Adipose tissue (tissue), 3 donors: ENCODE measurements around the gene GSX1. TPM values are rescaled to one million over a fixed set of nuclear protein-coding genes. Genes with fewer than 3 reads are reported as not detected.
"Not testable (repeated sequence)": the region's sequence is repeated elsewhere in the genome, so short reads cannot be mapped to it uniquely, and the experiment has no call there.

ENCODE experiments used
- H3K27ac ChIP-seq: one replicate; pipeline ENCODE4 v1.5.1; 2013; ENCODE audit warnings: low read depth, low read length
- WGBS, 3 donors: extraction: QIAGEN DNeasy Blood & Tissue Kit; methylation state at CpG; one replicate each; pipeline ENCODE4 v1.1.7; 2013; 5-methylcytosine and 5-hydroxymethylcytosine counted together
- polyA plus RNA-seq, 3 donors: library from polyadenylated mRNA; stranded (reverse); fragments of 200-250 nt; gene quantifications; one replicate each; pipeline ENCODE4 v1.2.3, GENCODE V29; 2013
- donor health status: healthy with polysubstance abuse.
- donor health status: Bipolar disorder and iron deficiency.
- donor health status: healthy.

The GSX1 gene
- not detected for polyA plus RNA-seq

DNA sequence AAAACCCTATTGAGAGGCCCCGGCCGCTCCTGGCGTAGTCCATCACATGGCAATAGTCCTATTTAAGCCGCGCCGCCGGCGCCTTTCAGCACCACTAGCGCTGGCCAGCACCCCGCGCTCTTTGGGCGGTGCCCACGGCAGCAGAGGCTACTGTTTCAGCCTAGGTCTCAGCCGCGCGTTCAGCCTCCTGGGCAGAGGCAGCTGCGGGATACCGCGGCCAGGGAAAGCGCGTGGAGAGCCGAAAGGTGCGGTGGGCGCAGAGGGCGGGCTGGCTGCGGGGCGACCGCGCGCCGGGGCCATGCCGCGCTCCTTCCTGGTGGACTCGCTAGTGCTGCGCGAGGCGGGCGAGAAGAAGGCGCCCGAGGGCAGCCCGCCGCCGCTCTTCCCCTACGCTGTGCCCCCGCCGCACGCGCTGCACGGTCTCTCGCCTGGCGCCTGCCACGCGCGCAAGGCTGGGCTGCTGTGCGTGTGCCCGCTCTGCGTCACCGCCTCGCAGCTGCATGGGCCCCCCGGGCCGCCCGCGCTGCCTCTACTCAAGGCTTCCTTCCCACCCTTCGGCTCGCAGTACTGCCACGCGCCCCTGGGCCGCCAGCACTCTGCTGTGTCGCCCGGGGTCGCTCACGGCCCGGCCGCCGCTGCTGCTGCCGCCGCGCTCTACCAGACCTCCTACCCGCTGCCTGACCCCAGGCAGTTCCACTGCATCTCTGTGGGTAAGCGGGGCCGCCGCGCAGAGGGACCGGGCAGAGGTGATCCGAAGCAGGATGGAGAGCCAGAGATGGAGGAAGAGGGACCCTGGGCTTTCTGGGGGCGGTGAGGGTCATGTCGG is at the start of gene GSX1:
Gene GSX1 (plus strand): TSS at position 91 of the 826 bp plus-strand sequence. CDS start 208 bp downstream, at position 299.
- WGBS, 3 donors, result 2 to 4% (median 2%) methylated on average over 71 to 87 of the region's 87 CpGs
- H3K27ac ChIP-seq, result no peak within 1 kb of the TSS

DNA sequence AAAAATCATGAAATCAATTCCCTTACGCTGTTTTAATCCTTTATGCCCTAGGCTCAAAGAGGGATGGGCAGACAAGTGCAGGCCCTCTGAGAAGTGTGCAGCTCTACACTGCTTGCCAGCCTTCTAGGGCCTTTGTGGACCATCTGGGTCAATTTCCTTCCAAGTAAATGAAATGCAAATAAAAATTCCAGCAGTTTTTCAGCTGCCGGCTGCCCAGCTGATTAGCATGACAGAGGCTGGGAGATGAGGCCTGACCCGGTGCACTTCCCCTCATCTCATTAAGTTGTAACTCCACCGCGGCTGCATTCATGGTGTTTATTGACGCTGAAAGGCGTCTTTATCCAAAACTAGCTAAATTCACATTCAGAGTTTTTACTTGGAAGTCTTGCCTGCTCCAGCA is 47.5 kb upstream of the GSX1 start:
- no peak overlapping the region for H3K27ac ChIP-seq
- 36 to 43% (median 41%) methylated on average over 7 of the region's 7 CpGs for WGBS, 3 donors

DNA sequence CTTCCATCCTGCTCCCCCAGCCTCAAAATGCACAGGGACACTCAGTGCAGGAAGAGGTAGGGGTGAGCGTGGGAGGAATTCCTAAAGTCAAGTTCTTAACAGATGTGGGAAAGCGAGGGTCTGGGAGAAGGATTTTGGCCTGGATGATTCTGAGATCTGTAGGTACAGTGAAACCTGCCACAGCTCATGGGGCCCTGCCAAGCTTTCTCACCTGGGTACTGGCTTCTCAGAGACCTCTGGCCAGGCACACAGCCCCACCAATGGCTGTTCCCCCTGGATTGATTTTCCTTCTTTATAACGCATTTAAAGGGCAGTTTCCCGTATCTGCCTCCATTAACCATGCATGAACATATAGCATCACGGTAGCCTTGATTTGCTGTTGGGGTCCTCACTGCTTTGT is 47.0 kb upstream of the GSX1 start:
- WGBS, 3 donors, result 74 to 87% (median 79%) methylated on average over 5 of the region's 5 CpGs
- H3K27ac ChIP-seq, result no peak overlapping the region

DNA sequence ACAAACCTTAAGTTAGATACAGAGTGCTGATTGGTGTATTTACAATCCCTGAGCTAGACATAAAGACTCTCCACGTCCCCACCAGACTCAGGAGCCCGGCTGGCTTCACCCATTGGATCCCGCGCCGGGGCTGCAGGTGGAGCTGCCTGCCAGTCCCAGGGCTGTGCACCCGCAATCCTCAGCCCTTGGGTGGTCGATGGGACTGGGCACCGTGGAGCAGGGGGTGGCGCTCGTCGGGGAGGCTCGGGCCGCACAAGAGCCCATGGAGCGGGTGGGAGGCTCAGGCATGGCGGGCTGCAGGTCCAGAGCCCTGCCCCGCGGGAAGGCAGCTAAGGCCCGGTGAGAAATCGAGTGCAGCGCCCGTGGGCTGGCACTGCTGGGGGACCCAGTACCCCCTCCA is 44.1 kb upstream of the GSX1 start:
- not testable (repeated sequence) for H3K27ac ChIP-seq
- WGBS, 3 donors, result 92 to 93% (median 93%) methylated on average over 21 of the region's 21 CpGs

DNA sequence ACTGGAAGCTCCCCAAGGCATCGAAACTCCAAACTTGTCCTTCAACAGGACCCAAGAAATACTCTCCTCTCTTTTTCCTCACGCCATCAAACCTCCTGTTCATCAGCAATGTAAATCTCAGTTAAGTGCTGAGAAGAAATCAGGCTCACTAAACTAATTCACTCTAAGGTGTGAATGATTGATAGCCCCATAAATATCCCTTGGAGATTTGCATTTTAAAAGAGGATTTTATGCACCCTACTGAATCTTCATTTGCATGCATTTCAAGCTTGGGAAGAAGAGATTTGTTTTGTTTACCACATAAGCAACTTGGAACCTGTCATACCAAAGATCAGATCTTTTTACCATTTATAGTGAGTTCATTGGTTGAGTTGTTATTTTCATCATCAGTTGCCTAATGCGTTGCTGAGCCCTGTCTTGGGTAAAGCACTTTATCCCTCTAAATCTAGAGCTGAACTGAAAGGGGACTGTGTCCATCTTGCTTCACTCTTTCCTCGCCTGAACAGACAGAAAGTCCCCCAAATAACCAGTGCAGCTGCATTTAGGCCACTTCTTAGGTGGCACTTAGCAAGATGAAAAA is 40.2 kb upstream of the GSX1 start:
- WGBS, 3 donors, result 39 to 57% (median 41%) methylated on average over 4 of the region's 4 CpGs
- H3K27ac ChIP-seq, result no peak overlapping the region

DNA sequence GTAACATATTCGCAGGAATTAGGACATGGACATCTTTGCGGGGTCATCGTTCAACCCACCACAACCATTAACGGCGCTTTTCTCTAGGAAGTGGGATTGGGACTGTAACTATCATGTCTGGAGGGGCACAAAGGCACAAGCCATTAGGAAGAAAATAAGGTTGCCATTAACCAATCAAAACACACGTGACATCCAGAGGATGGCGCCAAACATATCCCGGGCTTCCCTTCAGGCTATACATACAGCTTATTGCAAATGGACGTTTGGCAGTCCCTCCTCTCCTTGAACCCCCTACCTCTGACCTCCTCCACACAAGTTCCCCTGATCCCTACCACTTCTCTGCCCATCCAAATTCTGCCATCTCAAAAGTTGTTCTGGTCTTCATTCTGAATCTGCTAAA is 26.6 kb upstream of the GSX1 start:
- WGBS, 3 donors, result 70 to 76% (median 73%) methylated on average over 9 of the region's 9 CpGs
- no peak overlapping the region for H3K27ac ChIP-seq

DNA sequence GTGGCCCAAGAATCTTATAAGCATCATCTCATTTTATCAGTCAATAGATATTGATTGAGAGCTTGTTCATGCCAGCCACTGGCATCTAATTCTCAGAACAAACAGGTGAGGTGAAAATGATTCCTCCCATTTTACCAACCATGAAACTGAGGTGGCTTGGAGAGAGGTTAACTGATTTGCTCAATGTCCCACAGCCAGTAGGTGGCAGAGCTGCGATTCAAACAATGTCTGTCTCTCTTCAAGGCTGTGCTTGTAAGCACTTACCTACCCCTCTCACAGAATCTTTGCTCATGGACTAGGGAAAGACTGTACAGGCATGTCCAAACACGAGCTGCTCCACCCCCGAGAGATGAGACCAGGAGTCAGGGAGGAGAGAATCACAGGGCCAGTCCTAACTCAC is 21.5 kb upstream of the GSX1 start:
- WGBS, 3 donors, result 17 to 32% (median 29%) methylated on average over 3 of the region's 3 CpGs
- H3K27ac ChIP-seq, result no peak overlapping the region

DNA sequence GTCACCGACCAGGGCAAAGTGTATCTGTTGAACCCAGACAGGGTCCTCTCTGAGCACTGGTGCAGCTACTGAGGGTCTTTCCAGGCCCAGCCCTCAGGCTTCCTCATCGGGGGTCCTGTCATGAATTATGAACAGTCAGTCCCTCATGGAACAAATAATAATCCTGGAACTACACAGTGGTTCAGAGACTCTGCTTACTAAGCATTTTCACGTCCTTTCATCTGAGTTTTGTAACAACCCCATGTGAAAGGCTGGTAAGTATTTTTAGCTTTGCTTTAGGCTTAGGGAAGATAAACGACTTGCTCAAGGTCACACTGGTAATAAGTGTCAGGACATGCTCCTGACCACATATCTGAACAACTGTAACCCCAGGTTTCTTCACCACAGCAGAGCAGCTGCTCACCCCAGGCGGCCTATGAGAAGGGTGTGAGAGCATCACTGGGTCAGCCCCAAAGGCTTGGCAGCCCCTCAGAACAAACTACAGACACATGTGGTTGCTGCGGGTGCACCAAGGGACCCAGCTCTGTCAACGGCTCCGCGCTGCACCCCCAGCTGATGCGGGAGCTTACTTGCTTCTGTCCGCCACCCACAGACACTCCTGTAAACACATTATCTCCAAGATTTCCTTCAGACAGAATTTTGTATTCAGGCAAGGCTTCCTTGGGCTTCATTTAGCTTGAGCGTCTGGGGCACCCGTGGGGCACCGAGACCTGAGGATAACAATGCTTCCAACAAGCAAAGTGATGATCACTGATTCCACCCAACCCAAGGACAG is 19.4 kb upstream of the GSX1 start:
- H3K27ac ChIP-seq, result no peak overlapping the region
- 70 to 76% (median 76%) methylated on average over 14 of the region's 14 CpGs for WGBS, 3 donors

DNA sequence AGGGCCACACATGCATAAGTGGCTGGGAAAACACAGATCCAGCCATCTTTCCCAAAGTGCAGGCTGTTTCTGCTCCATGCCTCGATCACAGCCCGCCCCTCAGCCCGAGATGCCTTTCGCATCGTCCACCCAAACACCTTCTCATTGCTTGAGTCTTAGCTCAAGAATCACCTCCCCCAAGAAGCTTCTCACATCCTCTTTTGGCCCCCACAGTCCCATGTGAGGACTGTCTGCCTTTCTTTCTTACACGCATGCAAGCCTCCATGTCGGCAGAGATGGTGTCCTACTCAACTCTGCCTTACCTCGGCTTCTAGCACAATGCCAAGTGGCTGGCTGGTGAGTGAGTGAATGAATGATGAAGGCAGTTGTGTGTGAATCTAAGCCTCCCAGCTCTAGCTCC is 18.1 kb upstream of the GSX1 start:
- no peak overlapping the region for H3K27ac ChIP-seq
- WGBS, 3 donors, result 83 to 87% (median 85%) methylated on average over 8 of the region's 8 CpGs

DNA sequence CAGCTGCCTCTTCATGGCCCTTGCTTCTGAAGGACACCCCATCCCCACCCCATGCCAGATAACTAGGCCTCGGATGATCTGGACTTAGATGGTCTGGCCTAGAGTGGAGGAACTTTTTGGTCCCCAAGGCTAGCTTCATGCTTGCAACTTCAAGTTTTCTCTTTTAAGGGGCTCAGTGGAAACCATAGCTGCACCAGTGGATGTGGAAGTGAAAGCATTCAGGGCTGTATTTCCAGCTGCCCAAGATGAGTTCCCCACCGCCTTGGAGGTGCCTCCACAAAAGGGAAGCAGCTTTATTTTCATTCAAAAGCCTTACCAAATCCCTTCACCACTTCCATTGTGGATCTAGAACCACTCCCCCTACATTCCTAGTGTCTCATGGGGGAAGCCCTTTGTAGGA is 17.6 kb upstream of the GSX1 start:
- WGBS, 3 donors, result 79 to 87% (median 81%) methylated on average over 2 of the region's 2 CpGs
- H3K27ac ChIP-seq, result no peak overlapping the region

DNA sequence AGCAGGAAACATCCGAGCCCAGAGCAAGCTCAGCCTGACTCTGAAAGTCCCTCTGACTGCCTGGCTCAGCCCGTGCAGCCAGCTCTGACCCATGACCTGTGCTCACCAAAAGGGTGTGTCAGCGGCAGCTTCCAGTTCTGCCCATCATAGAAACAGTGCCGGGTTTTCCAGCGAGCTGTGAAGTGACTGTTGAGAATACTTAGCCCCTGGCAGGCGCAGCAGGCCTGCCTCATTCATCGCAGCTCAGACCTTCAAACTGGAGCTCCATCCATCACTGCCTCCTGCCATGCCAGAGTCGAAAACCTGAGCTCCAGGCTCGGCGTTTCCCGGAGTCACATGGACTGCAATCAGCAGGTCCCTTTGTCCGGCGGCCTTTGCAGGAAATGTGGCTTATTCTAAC is 16.3 kb upstream of the GSX1 start:
- 16 to 24% (median 19%) methylated on average over 13 of the region's 13 CpGs for WGBS, 3 donors
- H3K27ac ChIP-seq, result no peak overlapping the region

DNA sequence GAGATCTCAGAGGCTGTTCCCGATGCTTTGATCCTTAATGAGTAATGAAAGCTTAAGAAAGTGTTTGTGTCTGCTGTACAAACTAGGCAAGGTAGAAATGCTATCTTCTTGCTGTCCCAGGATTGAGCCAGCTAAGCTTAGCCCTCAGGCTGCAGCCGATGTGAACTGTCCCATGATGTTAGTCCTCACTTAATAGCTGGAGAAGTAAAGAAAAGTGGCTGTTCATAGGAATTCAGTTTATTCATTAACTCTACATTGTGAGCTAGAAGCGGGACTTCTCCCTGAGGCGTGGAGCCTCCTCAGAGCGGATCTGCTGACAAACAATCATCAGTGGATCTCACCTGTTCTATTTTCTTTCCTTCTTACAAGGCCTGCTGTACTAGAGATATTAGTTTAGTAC is 10.1 kb upstream of the GSX1 start:
- WGBS, 3 donors, result 61 to 79% (median 78%) methylated on average over 5 of the region's 5 CpGs
- no peak overlapping the region for H3K27ac ChIP-seq

DNA sequence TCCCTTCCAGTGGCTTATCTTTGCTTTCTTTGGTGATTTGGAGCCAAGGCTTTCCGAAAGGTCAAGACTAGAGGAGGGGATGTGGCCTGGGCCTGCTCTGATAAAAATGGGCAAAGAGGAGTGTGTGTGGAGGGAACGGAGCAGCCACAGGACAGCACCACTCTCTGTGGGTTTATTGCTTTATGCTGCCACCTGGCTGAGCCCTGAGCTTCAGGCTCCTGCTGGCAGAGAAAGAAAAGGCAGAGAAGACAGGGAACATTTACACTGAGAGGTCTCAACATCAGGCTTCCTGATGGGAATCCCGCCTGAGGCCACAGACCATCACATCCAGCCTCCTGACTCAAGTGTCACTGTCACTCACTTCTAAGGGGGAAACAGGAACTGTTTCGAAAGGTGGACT is 9.2 kb upstream of the GSX1 start:
- WGBS, 3 donors, result 28 to 35% (median 30%) methylated on average over 4 of the region's 4 CpGs

DNA sequence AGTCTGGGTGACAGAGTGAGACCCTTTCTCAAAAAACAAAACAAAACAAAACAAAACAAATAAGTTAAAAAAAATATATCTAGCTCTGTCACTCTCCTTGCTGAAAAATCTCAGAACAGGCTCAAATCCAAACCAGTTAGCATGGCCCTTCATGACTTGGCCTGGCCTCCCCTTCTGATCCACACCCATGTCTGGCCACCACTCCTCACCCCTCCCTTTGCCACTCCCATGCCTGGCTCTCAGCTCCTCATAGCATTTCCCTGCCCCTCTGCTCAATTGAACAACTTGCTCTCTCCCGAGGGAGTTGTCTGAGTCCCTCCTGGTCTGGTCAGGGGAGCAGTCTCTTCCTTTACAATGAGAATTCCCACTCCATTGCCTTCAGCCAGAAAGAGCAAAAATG is 4.0 kb upstream of the GSX1 start:
- WGBS, 3 donors, result 27 to 44% (median 39%) methylated on average over 1 of the region's 1 CpG
- H3K27ac ChIP-seq, result no peak overlapping the region

More for the DNA sequence above, 9.2 kb upstream of the GSX1 start:
- H3K27ac ChIP-seq, result no peak overlapping the region

DNA sequence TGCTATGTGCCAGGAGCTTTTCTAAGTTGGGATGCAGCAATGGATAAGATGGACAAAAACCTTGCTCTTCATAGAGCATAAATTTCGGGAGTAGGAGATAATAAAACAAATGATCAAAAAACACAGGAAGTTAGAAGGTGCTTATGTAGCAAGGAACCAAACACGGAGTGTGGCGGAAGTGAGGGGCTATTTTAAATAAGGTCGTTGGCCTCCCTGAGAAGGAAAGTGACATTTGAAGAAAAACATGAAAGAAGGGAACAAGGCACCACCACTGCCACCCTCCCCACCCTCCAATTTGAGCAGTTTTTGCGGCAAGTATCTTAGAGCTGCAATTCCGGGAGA is 3.2 kb upstream of the GSX1 start:
- no peak overlapping the region for H3K27ac ChIP-seq
- WGBS, 3 donors, result 7 to 21% (median 11%) methylated on average over 6 of the region's 6 CpGs

DNA sequence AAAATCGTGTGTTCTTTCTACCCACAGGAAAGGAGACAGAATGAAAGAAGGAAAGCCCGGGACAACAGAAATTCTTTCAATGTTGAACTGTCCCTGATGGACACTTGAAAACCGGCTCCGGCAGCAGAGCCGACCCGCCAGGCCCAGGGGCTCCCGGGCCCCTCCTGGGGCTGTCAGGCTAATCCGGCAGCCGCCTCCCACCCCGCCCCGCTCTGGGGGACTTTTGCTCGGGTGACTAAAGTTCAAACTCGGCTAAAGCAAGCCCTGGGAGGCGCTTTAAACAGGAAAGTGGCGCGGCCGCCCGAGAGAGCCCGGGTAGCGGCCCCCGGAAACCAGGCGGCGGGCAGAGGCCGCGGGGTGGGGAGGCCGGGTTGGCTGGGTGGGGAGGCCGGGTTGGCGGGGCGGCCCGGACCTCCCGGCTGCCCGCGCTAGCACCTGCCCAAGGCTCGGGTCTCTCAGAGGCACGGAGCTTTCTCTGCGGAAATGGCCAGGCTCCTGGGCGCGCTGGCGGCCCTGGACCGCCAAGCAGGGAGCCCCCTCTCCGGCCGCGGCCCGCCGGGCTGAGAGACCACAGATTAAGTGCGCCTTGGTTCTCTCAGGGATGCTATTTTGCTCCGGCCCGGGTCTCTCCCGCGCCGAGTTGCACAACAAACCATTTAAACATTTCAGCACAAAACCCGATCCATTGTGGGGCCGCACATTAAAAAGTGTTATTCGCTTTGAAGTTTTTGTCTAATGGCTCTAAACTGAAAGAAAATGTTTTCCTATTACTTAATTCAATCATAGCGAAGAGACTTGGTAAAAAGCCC is 2.6 kb upstream of the GSX1 start:
- H3K27ac ChIP-seq, result no peak overlapping the region
- WGBS, 3 donors, result 2 to 3% (median 2%) methylated on average over 53 to 55 of the region's 55 CpGs

DNA sequence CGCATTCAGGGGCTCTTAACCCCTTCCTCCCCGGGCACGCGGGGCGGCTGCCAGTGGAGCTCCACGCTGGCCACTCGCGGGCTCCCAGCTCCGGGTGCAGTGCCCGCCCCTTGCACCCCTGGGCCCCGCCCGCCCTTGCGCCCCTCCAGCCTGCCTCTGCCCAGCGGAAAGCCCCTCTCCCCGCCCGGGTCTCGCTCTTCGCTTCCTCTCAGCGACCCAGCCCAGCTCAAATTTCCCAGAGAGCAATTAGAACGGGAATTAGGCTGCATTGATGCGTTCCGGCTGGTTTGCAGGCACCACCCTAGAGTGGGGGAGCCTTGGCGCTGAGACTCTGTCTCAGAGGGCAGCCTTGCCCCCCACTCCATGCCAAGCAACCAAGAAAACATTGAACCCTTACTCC is 1.8 kb upstream of the GSX1 start:
- no peak overlapping the region for H3K27ac ChIP-seq
- 3 to 5% (median 4%) methylated on average over 22 to 23 of the region's 23 CpGs for whole genome bisulfite sequencing, 3 donors

DNA sequence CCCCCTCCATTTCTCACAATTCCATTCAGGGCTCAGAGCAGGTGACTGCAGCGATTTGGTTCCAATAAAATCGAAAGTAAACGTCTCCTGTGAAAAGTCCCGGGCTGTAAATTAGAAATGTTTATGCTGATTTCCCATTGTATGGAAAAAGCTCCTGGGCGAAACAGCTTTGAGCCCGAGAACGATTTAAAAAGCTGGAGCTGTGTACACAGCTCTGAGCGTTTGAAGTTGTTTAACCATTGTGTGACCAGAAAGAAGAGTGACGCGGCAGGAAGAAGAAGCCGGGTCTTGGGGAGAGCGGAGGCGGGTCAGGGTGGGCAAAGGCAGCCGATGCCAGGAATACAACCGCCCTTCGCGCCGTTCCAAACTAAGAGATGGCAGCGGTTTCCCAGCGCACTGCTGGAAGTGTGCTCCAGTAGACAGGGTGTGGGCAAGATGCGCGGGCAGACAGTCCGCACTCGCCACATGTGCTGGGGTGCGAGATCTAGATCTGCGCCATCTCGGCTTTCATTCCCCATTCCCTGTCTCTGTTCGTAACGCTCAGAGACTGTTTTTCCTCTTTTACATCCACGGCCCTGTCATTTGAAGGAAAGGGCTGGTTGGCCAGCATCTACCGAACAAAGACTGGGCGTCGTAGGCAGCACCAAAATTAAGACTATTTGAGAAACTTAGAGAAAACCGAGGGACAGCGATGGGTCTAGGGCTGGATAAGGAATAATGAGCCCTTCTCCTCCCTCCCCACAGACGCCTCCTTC is 960 bp upstream of the GSX1 start:
- no peak overlapping the region for H3K27ac ChIP-seq
- 5 to 8% (median 6%) methylated on average over 36 of the region's 36 CpGs for WGBS, 3 donors
